GM18505 (cell line): ENCODE data around the gene SKAP1.
"Not testable (repeated sequence)": the region's sequence is repeated elsewhere in the genome, so short reads cannot be mapped to it uniquely, and the experiment has no call there.

Experiments
- ATAC-seq: cut with Tn5 transposase; IDR thresholded peaks from one replicate; pipeline ENCODE4 v1.9.1; 2021; ENCODE audit not compliant: unreplicated experiment
- POLR2A ChIP-seq: IDR thresholded peaks from 4 replicates; pipeline ENCODE4 v1.6.1; 2011; ENCODE audit warnings: borderline replicate concordance; ENCODE audit not compliant: insufficient read depth, insufficient read length; ENCODE audit errors: extremely low read depth

The SKAP1 gene

DNA sequence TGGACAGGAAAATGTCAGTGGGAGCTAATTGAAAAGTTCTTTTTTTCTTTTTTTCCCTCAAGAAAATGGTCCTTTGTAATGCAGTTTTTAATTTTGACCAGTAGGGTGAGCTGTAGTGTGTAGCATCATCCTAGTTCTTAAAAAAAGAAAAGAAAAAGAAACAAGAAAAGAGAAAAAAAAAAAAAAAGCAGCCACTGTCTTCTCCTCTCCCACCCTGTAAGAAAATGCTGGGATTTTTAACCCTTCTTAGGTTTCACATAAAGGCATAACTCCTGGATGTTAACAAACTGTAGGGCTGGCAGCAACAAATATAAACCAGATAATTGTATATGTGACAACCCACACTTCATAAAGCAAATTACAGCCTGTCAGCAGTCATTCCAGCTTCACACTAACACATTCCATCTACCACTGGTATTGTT lies 78.1 kb downstream of the SKAP1 start:
- no peak for ATAC-seq

DNA sequence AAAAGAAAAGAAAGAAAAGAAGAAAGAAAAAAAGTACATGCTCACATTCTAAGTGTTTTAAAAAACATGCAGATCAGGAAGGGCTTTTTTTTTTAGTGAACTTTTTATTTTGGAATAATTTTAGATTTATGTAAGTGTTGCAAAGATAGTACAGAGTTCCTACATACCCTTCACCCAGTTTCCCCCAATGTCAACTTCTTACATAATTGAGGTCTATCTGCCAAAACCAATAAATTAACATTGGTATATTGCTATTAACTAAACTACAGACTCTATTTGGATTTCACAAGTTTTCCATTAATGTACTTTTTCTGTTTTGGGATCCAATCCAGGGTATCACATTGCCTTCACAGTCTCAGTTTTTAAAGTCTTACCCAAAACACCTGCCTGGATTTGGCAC lies 81.7 kb downstream of the SKAP1 start:
- no peak for TF ChIP-seq POLR2A
- ATAC-seq: no peak

More for the DNA sequence above, 78.1 kb downstream of the SKAP1 start:
- TF ChIP-seq POLR2A: no peak

DNA sequence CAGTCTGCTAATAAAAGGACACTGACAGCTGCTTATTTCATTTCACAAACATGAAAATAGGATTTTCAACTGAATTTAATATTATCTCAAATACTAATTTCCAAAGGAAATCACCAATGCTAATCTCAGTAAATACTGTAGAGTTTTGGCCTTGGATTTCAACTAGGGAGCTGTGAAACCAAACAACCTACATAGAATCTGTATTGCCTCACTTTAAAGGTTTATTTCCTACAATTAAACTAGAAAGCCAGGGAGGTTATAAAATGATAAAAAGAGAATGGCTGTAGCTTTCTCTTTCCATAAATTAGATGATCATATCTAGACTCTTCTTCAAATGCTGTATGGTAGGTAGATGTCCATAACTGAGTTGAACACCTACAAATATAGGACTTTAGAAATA lies 82.8 kb downstream of the SKAP1 start:
- ATAC-seq: no peak
- TF ChIP-seq POLR2A: no peak

DNA sequence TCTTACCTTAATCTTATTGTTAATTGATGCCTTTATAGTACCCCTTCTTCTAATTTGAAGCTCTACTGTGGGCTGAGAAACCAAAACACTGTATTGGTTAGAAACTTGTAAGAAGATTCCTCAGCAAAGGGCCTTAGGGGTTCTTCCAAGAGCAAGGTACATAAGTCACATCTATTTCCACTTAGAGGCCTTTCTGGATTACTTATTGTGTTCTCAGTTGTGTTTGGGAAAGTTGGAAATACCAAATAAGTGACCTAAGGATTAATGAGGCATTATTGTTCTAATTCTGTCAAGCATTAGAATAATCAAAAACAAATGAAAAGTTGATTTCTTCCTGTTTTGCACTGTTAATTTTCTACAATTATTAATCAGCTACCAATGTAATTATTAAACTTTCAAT lies 85.8 kb downstream of the SKAP1 start:
- TF ChIP-seq POLR2A: no peak
- ATAC-seq: no peak

DNA sequence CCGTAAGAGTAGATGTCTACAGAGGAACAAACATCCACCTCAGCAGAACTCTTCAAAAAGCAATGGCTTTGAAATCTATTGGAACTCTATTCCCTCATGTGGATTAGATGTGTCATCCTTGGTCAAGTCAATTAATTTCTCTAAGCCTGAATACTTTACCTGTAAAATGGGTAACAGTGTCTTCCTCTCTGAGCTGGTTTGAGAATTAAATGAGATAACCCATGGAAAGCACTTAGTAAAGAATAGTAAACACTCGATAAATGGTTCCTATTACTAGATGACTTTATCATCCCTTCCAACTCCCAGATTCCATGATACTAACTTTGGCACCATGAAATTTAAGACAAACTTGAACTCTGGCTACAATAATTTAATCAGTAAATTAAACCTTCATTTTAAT lies 89.1 kb downstream of the SKAP1 start:
- no peak for TF ChIP-seq POLR2A

DNA sequence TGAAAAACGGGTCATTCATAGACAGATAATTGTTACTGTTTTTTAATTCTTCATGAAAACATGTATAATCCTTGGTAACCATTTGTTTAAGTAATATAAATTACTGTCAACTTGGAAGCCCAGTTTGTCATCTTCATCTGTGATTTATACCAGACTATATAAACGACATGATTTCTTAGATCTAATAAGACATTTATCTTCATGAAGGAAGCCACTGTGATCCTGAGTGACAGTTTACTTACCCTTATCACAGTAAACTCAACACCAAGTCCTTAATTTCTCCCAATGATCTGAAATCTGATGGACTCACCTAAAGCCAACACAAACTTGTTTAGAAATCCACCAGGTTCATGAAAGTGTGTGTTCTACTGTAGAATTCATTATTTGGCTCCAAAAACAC lies 91.3 kb downstream of the SKAP1 start:
- no peak for ATAC-seq
- TF ChIP-seq POLR2A: no peak

More for the DNA sequence above, 89.1 kb downstream of the SKAP1 start:
- ATAC-seq: no peak

DNA sequence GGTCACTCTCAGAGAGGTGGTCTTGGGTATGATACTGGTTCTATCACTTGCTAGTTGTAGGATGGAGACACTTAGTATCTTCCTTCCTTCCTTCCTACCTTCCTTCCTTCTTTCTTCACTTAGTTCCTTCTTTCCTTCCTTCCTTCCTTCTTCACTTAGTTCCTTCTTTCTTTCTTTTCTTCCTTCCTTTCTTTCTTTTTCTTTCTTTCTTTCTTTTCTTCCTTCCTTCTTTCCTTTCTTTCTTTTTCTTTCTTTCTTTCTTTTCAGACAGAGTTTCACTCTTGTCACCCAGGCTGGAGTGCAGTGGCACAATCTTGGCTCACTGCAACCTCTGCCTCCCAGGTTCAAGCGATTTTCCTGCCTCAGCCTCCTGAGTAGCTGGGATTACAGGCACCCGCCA lies 92.1 kb downstream of the SKAP1 start:
- not testable (repeated sequence) for ATAC-seq

DNA sequence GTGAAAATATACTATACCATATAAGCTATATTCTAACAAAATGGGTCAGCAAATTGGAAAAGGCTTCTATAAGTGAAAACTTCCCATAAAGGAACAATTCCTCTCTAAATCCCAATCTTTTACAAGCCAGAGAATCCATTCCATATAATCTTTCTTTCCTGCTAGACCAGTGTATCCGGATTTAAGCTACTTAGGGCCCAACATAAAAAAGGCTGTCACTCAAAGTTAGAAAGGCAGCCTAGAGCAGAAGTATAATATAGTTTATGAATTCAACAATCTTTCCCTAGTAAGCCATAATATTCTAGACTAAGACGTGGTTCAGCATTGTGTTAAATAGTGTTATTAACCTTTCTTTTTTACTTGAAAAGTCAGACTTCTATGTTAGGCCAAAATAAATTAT lies 93.0 kb downstream of the SKAP1 start:
- ATAC-seq: no peak
- TF ChIP-seq POLR2A: no peak

DNA sequence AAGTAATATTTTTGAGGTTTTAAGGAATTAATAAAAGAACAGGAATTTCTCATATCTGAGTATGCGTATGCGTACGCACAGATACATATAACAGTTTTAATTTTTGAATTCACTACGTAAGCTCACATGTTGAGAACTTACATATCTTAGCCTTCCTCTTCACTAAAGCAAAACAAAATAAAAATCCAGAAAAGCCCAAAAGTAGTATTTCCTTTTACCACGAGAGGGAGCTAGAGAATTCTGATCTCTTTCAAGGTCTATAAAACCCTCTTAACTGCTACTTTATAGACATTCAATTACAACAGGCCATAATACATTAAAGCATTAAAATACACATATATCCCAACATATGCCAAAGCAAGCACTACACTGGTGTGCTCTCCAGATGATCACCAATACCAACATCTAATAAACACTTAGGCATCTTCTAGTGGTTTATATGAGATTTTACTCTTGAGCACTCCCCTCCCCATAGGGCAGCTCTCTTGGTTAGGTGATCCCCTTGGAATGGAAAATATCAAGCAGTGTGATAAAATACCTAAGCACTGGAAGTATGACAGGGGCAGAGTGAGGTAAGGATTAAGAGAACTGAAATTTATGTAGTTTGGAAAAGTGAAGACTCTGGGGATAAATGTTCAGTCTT lies 94.0 kb downstream of the SKAP1 start:
- TF ChIP-seq POLR2A: no peak

DNA sequence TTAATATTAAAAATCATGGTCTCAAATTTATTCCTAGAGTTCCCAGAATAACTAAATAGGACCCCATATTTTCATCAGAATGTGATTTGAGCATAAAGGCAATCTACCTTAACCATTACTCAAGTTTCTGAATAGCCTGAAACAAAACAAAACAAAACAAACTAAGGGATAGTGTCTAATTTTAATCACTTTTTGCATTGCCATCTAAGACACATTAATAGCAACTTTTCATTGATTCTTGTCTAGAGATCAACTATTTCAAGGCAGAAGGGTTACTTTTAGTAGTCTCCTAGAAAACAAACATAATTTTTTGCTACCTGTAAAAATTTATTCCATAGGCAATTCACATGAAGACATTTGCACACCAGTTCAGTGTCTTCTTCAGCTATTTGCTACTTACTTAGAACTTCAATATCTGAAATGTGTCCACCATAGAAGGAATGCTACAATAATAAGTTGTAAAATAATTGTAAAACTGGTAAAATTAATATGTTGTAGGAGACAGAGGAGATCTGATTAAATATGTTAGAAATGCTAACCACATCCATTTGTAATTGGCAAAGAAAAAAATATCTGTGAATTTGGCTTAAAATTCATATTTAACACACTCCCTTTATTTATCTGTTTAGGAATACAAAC lies 94.7 kb downstream of the SKAP1 start:
- ATAC-seq: no peak
- no peak for TF ChIP-seq POLR2A

More for the DNA sequence above, 94.0 kb downstream of the SKAP1 start:
- ATAC-seq: no peak

DNA sequence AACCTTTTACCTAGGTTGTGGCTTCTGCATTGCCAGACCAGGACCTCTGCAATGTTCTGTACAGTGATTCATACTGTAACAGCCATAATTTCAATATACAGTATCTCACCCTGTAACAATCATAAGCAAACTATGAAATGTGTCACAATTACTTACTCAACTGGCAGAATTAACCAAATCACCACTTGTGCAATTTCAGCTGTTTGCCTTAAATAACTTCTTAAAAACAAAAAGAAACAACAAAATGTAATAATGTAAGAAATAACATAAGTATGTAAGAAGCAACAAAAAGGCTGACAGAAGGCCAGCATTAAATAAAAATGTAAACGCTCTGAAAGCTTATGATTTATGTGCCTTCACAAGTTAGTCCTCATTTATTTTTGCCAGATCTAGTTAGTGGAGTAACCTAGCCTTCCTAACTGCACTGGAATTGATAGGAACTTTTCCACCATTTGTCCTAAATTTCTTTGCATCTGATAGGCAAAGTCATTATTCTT lies 96.9 kb downstream of the SKAP1 start:
- ATAC-seq: no peak
- TF ChIP-seq POLR2A: no peak

DNA sequence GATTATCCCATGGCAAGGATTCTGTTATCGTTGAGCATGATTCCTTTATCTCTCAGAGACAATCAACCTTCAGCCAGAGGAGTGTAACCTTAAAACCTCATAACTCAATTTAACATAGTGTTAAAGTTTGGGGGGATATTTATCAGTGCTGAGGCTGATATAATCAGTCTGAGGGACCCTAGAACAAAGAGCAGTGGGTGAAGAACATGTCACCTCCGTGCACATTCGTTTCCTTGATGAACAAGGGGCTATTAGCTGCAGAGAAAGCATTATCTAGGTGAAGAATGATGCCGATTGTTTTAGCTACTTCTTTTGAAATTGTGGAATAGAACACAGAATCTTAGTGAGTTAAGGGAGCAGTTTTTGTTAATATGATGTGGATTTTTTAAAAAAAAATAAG lies 99.1 kb downstream of the SKAP1 start:
- ATAC-seq: no peak
- no peak for TF ChIP-seq POLR2A

DNA sequence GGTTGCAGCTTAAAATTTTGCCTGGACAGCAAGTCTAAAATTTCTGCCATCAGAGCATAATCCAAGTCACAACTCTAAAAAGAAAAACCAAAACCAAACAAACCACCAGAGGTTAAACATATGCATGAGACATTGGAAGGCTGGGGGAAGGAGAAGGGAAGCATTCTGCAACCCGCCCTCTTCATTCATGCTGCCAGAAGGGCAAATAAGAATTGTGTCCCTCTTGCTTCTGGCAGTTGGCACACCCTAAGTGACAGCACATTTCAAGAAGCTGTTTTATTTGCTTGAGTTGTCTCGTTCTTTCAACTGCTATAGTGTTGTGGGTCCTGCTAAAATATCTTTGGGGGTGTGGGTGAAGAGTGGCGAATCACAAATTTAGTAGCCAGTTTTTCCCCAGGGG lies 99.6 kb downstream of the SKAP1 start:
- ATAC-seq: no peak
- TF ChIP-seq POLR2A: no peak

DNA sequence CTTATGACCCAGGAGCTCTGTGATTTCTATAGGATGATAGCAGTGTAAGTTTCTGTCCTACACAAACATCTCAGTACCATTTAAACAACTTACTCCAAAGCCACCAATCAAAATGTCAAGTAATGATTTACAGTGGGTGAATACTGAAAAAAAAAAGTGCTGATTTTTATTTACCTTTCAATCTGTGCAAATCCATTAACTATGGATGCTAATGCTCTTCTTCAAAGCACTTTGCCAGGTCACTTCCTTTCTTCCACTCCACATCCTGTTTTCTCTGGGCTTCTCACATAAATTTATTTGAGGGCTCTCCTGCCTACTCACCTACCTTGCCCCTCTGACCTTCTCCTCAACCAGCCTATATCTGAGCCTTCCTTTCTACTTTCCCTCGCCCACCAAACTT lies 101.6 kb downstream of the SKAP1 start:
- ATAC-seq: no peak
- no peak for TF ChIP-seq POLR2A
